ENCODE measurements around the gene TEAD1.

Gene TEAD1

DNA sequence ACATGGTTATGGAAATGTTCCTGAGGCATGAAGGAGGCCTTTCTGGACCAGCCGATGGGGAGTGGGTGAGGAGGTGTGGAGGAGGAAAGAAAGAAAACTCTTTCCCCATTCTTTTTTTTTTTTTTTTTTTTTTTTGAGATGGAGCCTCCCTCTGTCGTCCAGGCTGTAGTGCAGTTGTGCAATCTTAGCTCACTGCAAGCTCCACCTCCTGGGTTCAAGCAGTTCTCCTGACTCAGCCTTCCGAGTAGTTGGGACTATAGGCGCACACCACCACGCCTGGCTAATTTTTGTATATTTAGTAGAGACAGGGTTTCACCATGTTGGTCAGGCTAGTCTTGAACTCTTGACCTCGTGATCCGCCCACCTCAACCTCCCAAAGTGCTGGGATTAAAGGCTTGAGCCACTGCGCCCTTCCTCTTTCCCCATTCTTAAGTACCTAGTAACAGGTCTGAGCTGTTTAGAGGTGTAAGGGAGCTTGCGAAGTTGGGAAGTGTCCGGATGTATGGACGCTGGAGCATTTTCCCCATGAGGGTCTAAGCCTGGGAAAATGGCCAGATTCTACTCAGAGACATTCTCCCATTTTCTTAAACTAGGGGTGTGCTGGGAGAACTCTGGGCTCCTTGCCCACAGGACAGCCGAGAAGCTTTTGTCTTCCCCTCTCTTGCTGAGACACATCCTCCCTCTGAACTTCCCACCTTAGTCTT, 135.8 kb downstream of the TEAD1 start:
- peaks cover 10% of the 10 kb centered on the region; the same call in 1 of the 2 replicates for H3K36me3 ChIP-seq (ENCODE audit: low read depth)
- H3K27ac ChIP-seq (ENCODE audit: poor library complexity, severe bottlenecking) = peak overlapping the region; percentile 27
- ATAC-seq (ENCODE audit: low read depth) (no peak), DNase-seq (ENCODE audit: low spot score) (no peak)
- H3K27me3 ChIP-seq (ENCODE audit: insufficient read depth, poor library complexity, severe bottlenecking) = no peaks in the 10 kb centered on the region
- H3K4me1 ChIP-seq (ENCODE audit: insufficient read depth, poor library complexity, severe bottlenecking) = peaks cover 65% of the 10 kb centered on the region
- H3K9me3 ChIP-seq (ENCODE audit: severe bottlenecking) = no peaks in the 10 kb centered on the region
- TF ChIP-seq, protein P1, sequence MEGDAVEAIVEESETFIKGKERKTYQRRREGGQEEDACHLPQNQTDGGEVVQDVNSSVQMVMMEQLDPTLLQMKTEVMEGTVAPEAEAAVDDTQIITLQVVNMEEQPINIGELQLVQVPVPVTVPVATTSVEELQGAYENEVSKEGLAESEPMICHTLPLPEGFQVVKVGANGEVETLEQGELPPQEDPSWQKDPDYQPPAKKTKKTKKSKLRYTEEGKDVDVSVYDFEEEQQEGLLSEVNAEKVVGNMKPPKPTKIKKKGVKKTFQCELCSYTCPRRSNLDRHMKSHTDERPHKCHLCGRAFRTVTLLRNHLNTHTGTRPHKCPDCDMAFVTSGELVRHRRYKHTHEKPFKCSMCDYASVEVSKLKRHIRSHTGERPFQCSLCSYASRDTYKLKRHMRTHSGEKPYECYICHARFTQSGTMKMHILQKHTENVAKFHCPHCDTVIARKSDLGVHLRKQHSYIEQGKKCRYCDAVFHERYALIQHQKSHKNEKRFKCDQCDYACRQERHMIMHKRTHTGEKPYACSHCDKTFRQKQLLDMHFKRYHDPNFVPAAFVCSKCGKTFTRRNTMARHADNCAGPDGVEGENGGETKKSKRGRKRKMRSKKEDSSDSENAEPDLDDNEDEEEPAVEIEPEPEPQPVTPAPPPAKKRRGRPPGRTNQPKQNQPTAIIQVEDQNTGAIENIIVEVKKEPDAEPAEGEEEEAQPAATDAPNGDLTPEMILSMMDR (IDR thresholded peaks at IDR 0.05; ENCODE audit: poor library complexity, severe bottlenecking) = no peak
- no peak overlapping the region for H3K4me3 ChIP-seq (ENCODE audit: severe bottlenecking)

DNA sequence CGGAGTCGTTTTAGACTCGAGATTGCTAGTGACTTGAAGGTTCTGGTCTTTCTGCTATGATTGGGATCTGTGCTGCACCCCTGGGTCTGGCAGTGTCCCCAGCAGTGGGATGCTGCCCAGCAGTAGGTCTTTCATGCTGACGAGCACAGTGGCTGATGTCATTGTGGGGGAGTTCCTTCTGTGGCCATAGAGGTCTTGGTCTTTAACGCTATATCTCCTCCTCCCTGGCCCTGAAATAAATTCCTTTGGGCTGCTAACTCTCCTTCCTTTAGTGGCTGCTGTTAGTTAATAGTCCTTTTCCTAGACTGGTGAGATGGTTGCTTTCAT, 136.3 kb downstream of the TEAD1 start:
- Histone ChIP-seq H3K4me3 (ENCODE audit: severe bottlenecking) (no peak overlapping the region), H3K9me3 (ENCODE audit: severe bottlenecking) (no peaks in the 10 kb centered on the region), H3K4me1 (ENCODE audit: insufficient read depth, poor library complexity, severe bottlenecking) (peaks cover 68% of the 10 kb centered on the region), H3K27me3 (ENCODE audit: insufficient read depth, poor library complexity, severe bottlenecking) (no peaks in the 10 kb centered on the region), H3K27ac (ENCODE audit: poor library complexity, severe bottlenecking) (no peak overlapping the region), H3K36me3 (ENCODE audit: low read depth) (peaks cover 10% of the 10 kb centered on the region; the same call in 1 of the 2 replicates)
- TF ChIP-seq, protein P1 (IDR thresholded peaks at IDR 0.05; ENCODE audit: poor library complexity, severe bottlenecking) = no peak
- ATAC-seq (ENCODE audit: low read depth) (no peak), DNase-seq (ENCODE audit: low spot score) (no peak)

DNA sequence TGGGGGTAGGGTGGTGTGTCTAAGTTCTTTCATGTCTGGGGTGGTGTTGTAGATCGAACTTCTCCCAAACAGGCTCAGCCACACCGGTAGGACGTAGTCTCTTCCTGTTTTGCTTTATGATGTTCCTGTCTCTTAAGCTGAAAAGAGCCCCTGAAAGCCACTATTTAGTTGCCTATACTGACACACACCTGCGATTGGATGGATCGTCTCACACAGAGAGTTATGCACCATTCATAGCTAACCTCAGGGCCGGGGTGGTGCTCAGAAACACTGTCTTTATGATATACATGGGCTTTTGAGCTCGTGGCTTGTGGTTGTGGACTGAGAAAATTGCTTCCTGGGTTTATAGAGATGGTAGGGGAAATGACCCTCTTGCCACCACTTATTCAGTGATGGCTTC, 137.6 kb downstream of the TEAD1 start:
- no peak for DNase-seq (ENCODE audit: low spot score)
- TF ChIP-seq, protein P1 (IDR thresholded peaks at IDR 0.05; ENCODE audit: poor library complexity, severe bottlenecking) = no peak
- Histone ChIP-seq H3K9me3 (ENCODE audit: severe bottlenecking) (no peaks in the 10 kb centered on the region), H3K4me3 (ENCODE audit: severe bottlenecking) (no peak overlapping the region), H3K27me3 (ENCODE audit: insufficient read depth, poor library complexity, severe bottlenecking) (no peaks in the 10 kb centered on the region), H3K4me1 (ENCODE audit: insufficient read depth, poor library complexity, severe bottlenecking) (peaks cover 58% of the 10 kb centered on the region), H3K36me3 (ENCODE audit: low read depth) (peaks cover 6% of the 10 kb centered on the region; the same call in 1 of the 2 replicates), H3K27ac (ENCODE audit: poor library complexity, severe bottlenecking) (no peak overlapping the region)
- no peak for ATAC-seq (ENCODE audit: low read depth)

DNA sequence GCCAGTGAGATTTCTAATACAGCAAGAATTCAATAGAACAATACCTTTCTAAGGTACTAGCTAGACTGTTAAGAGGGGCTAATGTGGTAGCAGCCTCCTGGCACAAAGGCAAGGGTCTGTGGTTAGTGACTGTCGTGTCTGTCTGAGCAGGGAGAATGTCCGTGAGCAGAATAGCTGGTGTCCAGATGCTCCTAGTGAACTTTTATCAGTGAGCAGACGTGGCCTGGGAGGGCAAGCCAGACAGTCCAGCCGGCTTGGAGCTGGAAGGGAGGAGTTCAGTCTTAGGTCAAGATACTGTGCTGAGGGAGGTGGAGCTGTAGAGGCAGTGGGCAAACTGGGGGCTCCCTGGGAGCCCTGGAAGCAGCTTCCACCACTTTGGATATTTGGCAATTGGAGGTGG, 138.6 kb downstream of the TEAD1 start:
- H3K36me3 ChIP-seq (ENCODE audit: low read depth) = peaks cover 6% of the 10 kb centered on the region; the same call in 1 of the 2 replicates
- no peaks in the 10 kb centered on the region for H3K27me3 ChIP-seq (ENCODE audit: insufficient read depth, poor library complexity, severe bottlenecking)
- DNase-seq (ENCODE audit: low spot score) (no peak), ATAC-seq (ENCODE audit: low read depth) (no peak)
- peaks cover 54% of the 10 kb centered on the region for H3K4me1 ChIP-seq (ENCODE audit: insufficient read depth, poor library complexity, severe bottlenecking)
- H3K4me3 ChIP-seq (ENCODE audit: severe bottlenecking) = no peak overlapping the region
- peak overlapping the region; percentile 64 for H3K27ac ChIP-seq (ENCODE audit: poor library complexity, severe bottlenecking)
- no peaks in the 10 kb centered on the region for H3K9me3 ChIP-seq (ENCODE audit: severe bottlenecking)
- TF ChIP-seq, protein P1 (IDR thresholded peaks at IDR 0.05; ENCODE audit: poor library complexity, severe bottlenecking) = no peak
